Endodermal cell (in vitro differentiated cells): ENCODE data around the gene HDAC11. TPM values are rescaled to one million over a fixed set of nuclear protein-coding genes. Genes with fewer than 3 reads are reported as not detected.
A peak's percentile ranks its signal among the peaks of the same experiment; 100 is the strongest.

Source experiments
- DNase-seq: peaks from one replicate; pipeline ENCODE4 v3.0.0-alpha.2; 2017
- H3K27ac ChIP-seq: 2 replicates; pipeline ENCODE4 v1.5.1; 2013; ENCODE audit warnings: mild to moderate bottlenecking, low read depth, low read length, moderate library complexity
- H3K27me3 ChIP-seq: 2 replicates; pipeline ENCODE4 v1.6.1; 2013; ENCODE audit warnings: mild to moderate bottlenecking, low read length, moderate library complexity; ENCODE audit not compliant: insufficient read depth, control insufficient read depth, poor library complexity, severe bottlenecking
- H3K36me3 ChIP-seq: 2 replicates; pipeline ENCODE4 v1.7.0; 2013; ENCODE audit warnings: mild to moderate bottlenecking, low read length, moderate library complexity; ENCODE audit not compliant: control insufficient read depth, insufficient read depth
- H3K4me1 ChIP-seq: one replicate; pipeline ENCODE4 v1.7.0; 2013; ENCODE audit warnings: low read length; ENCODE audit not compliant: control insufficient read depth, insufficient read depth
- H3K4me3 ChIP-seq: 2 replicates; pipeline ENCODE4 v1.5.1; 2013; ENCODE audit warnings: mild to moderate bottlenecking, low read length, moderate library complexity
- H3K9ac ChIP-seq: 2 replicates; pipeline ENCODE4 v1.6.1; 2013; ENCODE audit warnings: mild to moderate bottlenecking, low read length, moderate library complexity; ENCODE audit not compliant: poor library complexity, severe bottlenecking; ENCODE audit errors: extremely low read depth
- H3K9me3 ChIP-seq: 2 replicates; pipeline ENCODE4 v1.6.1; 2013; ENCODE audit warnings: mild to moderate bottlenecking, low read length, moderate library complexity; ENCODE audit not compliant: control insufficient read depth
- H3K27ac Mint-ChIP-seq: 2 replicates; pipeline ENCODE4 v1.8.0; 2020; ENCODE audit warnings: mixed read lengths
- H3K27me3 Mint-ChIP-seq: 2 replicates; pipeline ENCODE4 v1.8.0; 2021; ENCODE audit warnings: mild to moderate bottlenecking, mixed read lengths; ENCODE audit not compliant: insufficient read depth
- H3K36me3 Mint-ChIP-seq: 2 replicates; pipeline ENCODE4 v1.8.0; 2020; ENCODE audit warnings: low read depth, mixed read lengths
- H3K4me1 Mint-ChIP-seq: 2 replicates; pipeline ENCODE4 v1.8.0; 2020; ENCODE audit warnings: mixed read lengths
- H3K4me3 Mint-ChIP-seq: 2 replicates; pipeline ENCODE4 v1.8.0; 2020; ENCODE audit warnings: mild to moderate bottlenecking, moderate library complexity, mixed read lengths
- H3K9me3 Mint-ChIP-seq: 2 replicates; pipeline ENCODE4 v1.8.0; 2020; ENCODE audit warnings: mild to moderate bottlenecking, mixed read lengths
- CTCF ChIP-seq: fragments of 200-600 bp; sonication (generic); conservative IDR thresholded peaks from 2 replicates; pipeline ENCODE4 v1.5.0; 2021; ENCODE audit warnings: antibody characterized with exemption, mild to moderate bottlenecking
- WGBS, 2 experiments: methylation state at CpG; one replicate each; pipeline versions ENCODE4 v1.1.5 to v1.1.7; 2013; ENCODE audit warnings: missing lambda C conversion rate in 2 of 2, mixed read lengths in 1 of 2; ENCODE audit not compliant: insufficient coverage in 1 of 2, insufficient read length in 1 of 2; 5-methylcytosine and 5-hydroxymethylcytosine counted together
- total RNA-seq, 2 donors: library from RNA; stranded (reverse); fragmentation: NEBNext Ultra II Directional in 1 of 2; extraction: Animal tissue kit (Norgen Biotek cat#: 25700) in 1 of 2; gene quantifications; 2 replicates in 1 of 2; 3 replicates in 1 of 2; pipeline ENCODE4 v1.2.1, GENCODE V29; 2021

Gene HDAC11
- total RNA-seq, 2 donors from 2014 or later, result 17.0 to 17.1 TPM

GRCh38 chr3:13463618-13464400 is 16.3 kb upstream of the HDAC11 start:
- no peaks in the 10 kb centered on the region for H3K9me3 ChIP-seq
- Mint-ChIP-seq H3K9me3 (no peaks in the 10 kb centered on the region), H3K27ac (no peak overlapping the region), H3K4me3 (no peak overlapping the region), H3K36me3 (no peaks in the 10 kb centered on the region), H3K4me1 (peaks cover 3% of the 10 kb centered on the region), H3K27me3 (peaks cover 17% of the 10 kb centered on the region)
- H3K9ac ChIP-seq, result no peak overlapping the region
- WGBS, 2 experiments, result 90 to 91% methylated on average over 10 to 11 of the region's 11 CpGs
- H3K36me3 ChIP-seq, result no peaks in the 10 kb centered on the region
- no peak for DNase-seq
- H3K4me1 ChIP-seq, result no peaks in the 10 kb centered on the region
- no peak for TF ChIP-seq CTCF
- no peak overlapping the region for H3K27ac ChIP-seq
- no peak overlapping the region for H3K4me3 ChIP-seq
- H3K27me3 ChIP-seq, result no peaks in the 10 kb centered on the region

- WGBS, 2 experiments, result 79 to 86% methylated on average over 3 to 4 of the region's 4 CpGs
- Histone ChIP-seq H3K36me3 (no peaks in the 10 kb centered on the region), H3K27ac (peak overlapping the region; percentile 32), H3K9ac (no peak overlapping the region), H3K27me3 (no peaks in the 10 kb centered on the region), H3K4me1 (no peaks in the 10 kb centered on the region), H3K4me3 (no peak overlapping the region), H3K9me3 (no peaks in the 10 kb centered on the region)
- TF ChIP-seq CTCF, result no peak
- H3K4me1 Mint-ChIP-seq, result peaks cover 3% of the 10 kb centered on the region
- peaks cover 10% of the 10 kb centered on the region for H3K27me3 Mint-ChIP-seq
- DNase-seq, result no peak
- H3K27ac Mint-ChIP-seq, result no peak overlapping the region
- H3K9me3 Mint-ChIP-seq, result no peaks in the 10 kb centered on the region
- H3K36me3 Mint-ChIP-seq, result no peaks in the 10 kb centered on the region
- H3K4me3 Mint-ChIP-seq, result no peak overlapping the region
Observed at GRCh38 chr3:13465236-13465873, 14.8 kb upstream of the HDAC11 start.

GRCh38 chr3:13466781-13467180 is 13.3 kb upstream of the HDAC11 start:
- H3K27ac Mint-ChIP-seq, result no peak overlapping the region
- Histone ChIP-seq H3K4me3 (no peak overlapping the region), H3K4me1 (no peaks in the 10 kb centered on the region), H3K36me3 (no peaks in the 10 kb centered on the region), H3K27ac (no peak overlapping the region), H3K9me3 (no peaks in the 10 kb centered on the region), H3K9ac (no peak overlapping the region), H3K27me3 (no peaks in the 10 kb centered on the region)
- H3K27me3 Mint-ChIP-seq, result peaks cover 2% of the 10 kb centered on the region
- no peaks in the 10 kb centered on the region for H3K9me3 Mint-ChIP-seq
- no peaks in the 10 kb centered on the region for H3K4me1 Mint-ChIP-seq
- no peak for DNase-seq
- WGBS, 2 experiments, result 86 to 92% methylated on average over 1 to 4 of the region's 4 CpGs
- no peaks in the 10 kb centered on the region for H3K36me3 Mint-ChIP-seq
- no peak for TF ChIP-seq CTCF
- no peak overlapping the region for H3K4me3 Mint-ChIP-seq
